SK-MEL-5 (cell line): ENCODE measurements around the gene TUB. TPM values are rescaled to one million over a fixed set of nuclear protein-coding genes. Genes with fewer than 3 reads are reported as not detected.

Experiments
- DNase-seq: peaks from one replicate; pipeline ENCODE4 v3.0.0-alpha.2; 2016; ENCODE audit warnings: low read depth, low spot score
- in situ Hi-C: cut with HindIII; loops from 2 replicates; pipeline ENCODE4 v1.10.0; 2016; ENCODE audit warnings: low sequenced_read_pairs, high pct_unique_total_duplicates, low pct_unique_long_range_greater_than_20kb
- total RNA-seq: library from RNA; depleted of rRNA; stranded (reverse); fragments of >200 nt; shearing (Covaris generic); gene quantifications from 2 replicates; pipeline ENCODE4 v1.2.3, GENCODE V29; 2014

Gene TUB
- total RNA-seq, 1 experiment from 2014 or later = 10.4 TPM

GRCh38 chr11:8082391-8083087 lies 1.5 kb downstream of the TUB start:
- DNase-seq = peak; percentile 41
- in situ Hi-C loops = no loop called here

- DNase-seq = no peak
- in situ Hi-C loops = no loop called here
These were observed 2.0 kb downstream of the TUB start for GRCh38 chr11:8083088-8083395.

GRCh38 chr11:8083871-8084281 lies 2.9 kb downstream of the TUB start:
- no peak for DNase-seq
- in situ Hi-C loops = no loop called here

GRCh38 chr11:8084352-8084751 lies 3.3 kb downstream of the TUB start:
- DNase-seq = no peak
- in situ Hi-C loops = no loop called here

- DNase-seq = no peak
These were observed 4.1 kb downstream of the TUB start for GRCh38 chr11:8085011-8085645.

GRCh38 chr11:8086001-8086479 lies 5.0 kb downstream of the TUB start:
- in situ Hi-C loops = no loop called here

More at GRCh38 chr11:8085011-8085645, 4.1 kb downstream of the TUB start:
- in situ Hi-C loops = no loop called here

GRCh38 chr11:8086571-8086970 lies 5.6 kb downstream of the TUB start:
- in situ Hi-C loops = no loop called here
- DNase-seq = no peak

More at GRCh38 chr11:8086001-8086479, 5.0 kb downstream of the TUB start:
- DNase-seq = peak; percentile 50

- peak; percentile 19 for DNase-seq
- in situ Hi-C loops = no loop called here
These were observed 6.2 kb downstream of the TUB start for GRCh38 chr11:8087185-8087584.

GRCh38 chr11:8087756-8088155 lies 6.7 kb downstream of the TUB start:
- no peak for DNase-seq
- in situ Hi-C loops = no loop called here

- no peak for DNase-seq
- in situ Hi-C loops = no loop called here
These were observed 8.9 kb downstream of the TUB start for GRCh38 chr11:8089791-8090510.

GRCh38 chr11:8090756-8091155 lies 9.7 kb downstream of the TUB start:
- DNase-seq = peak; percentile 60
- in situ Hi-C loops = no loop called here

- in situ Hi-C loops = no loop called here
- DNase-seq = no peak
These were observed 10.7 kb downstream of the TUB start for GRCh38 chr11:8091721-8092120.

GRCh38 chr11:8092587-8093424 lies 11.8 kb downstream of the TUB start:
- DNase-seq = peak; percentile 86
- in situ Hi-C loops = no loop called here

GRCh38 chr11:8093931-8094575 lies 13.0 kb downstream of the TUB start:
- in situ Hi-C loops = no loop called here
- no peak for DNase-seq

GRCh38 chr11:8094656-8095055 lies 13.6 kb downstream of the TUB start:
- in situ Hi-C loops = no loop called here
- DNase-seq = no peak

GRCh38 chr11:8095371-8095770 lies 14.4 kb downstream of the TUB start:
- in situ Hi-C loops = no loop called here

GRCh38 chr11:8095806-8096522 lies 15.0 kb downstream of the TUB start:
- no peak for DNase-seq
- in situ Hi-C loops = no loop called here

More at GRCh38 chr11:8095371-8095770, 14.4 kb downstream of the TUB start:
- DNase-seq = no peak
